Measurements from ENCODE around the gene VAPB. TPM values are rescaled to one million over a fixed set of nuclear protein-coding genes. Genes with fewer than 3 reads are reported as not detected.

Gene VAPB
- polyA plus RNA-seq, 2 donors = 19.7 to 20.2 TPM

- no peaks in the 10 kb centered on the region for H3K36me3 ChIP-seq (ENCODE audit: control insufficient read depth in 2 of 2, insufficient read depth in 2 of 2, low read length in 1 of 2)
- H3K9me3 ChIP-seq (ENCODE audit: control insufficient read depth in 2 of 2, insufficient read depth in 1 of 2, low read depth in 1 of 2, low read length in 1 of 2) = peaks cover 3 to 5% of the 10 kb centered on the region in 2 donors
- 76 to 84% methylated on average over 5 of the region's 5 CpGs for WGBS, 2 donors
- H3K27me3 ChIP-seq (ENCODE audit: control insufficient read depth in 1 of 2, insufficient read depth in 2 of 2, low read length in 2 of 2) = no peaks in the 10 kb centered on the region
- H3K4me3 ChIP-seq (ENCODE audit: low read depth in 1 of 2, low read length in 2 of 2) = no peak overlapping the region
- H3K27ac ChIP-seq (ENCODE audit: low read depth in 2 of 2, low read length in 1 of 2) = no peak overlapping the region
- no peaks in the 10 kb centered on the region for H3K4me1 ChIP-seq (ENCODE audit: control insufficient read depth in 2 of 2, insufficient read depth in 2 of 2, low read length in 1 of 2)
These were observed 94.0 kb downstream of the VAPB start for GRCh38 chr20:58483051-58483450.

DNA sequence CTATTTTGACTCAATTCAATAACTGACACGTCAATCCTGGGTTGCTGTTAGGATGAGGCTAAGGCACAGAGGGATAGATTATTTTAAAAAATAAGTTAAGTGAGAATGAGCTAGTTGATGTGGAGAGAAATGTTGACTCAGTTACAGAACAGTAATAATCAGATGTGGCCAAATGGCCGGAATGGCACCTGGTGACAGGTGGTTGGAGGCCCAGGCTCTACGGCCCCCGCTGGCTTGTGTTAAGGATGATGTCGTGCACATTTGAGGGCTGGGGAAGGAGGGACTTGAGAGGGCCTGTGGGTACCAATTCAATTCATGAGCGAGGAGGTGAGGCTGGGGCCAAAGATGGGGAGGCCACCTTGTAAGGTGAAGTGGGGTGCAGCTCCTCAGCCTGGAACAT is 94.4 kb downstream of the VAPB start:
- H3K4me3 ChIP-seq (ENCODE audit: low read depth in 1 of 2, low read length in 2 of 2) = no peak overlapping the region
- no peaks in the 10 kb centered on the region for H3K4me1 ChIP-seq (ENCODE audit: control insufficient read depth in 2 of 2, insufficient read depth in 2 of 2, low read length in 1 of 2)
- H3K27ac ChIP-seq (ENCODE audit: low read depth in 2 of 2, low read length in 1 of 2) = no peak overlapping the region
- peaks cover 2 to 3% of the 10 kb centered on the region in 2 donors for H3K9me3 ChIP-seq (ENCODE audit: control insufficient read depth in 2 of 2, insufficient read depth in 1 of 2, low read depth in 1 of 2, low read length in 1 of 2)
- no peaks in the 10 kb centered on the region for H3K36me3 ChIP-seq (ENCODE audit: control insufficient read depth in 2 of 2, insufficient read depth in 2 of 2, low read length in 1 of 2)
- 91 to 92% methylated on average over 6 of the region's 6 CpGs for WGBS, 2 donors
- no peaks in the 10 kb centered on the region for H3K27me3 ChIP-seq (ENCODE audit: control insufficient read depth in 1 of 2, insufficient read depth in 2 of 2, low read length in 2 of 2)

- 71 to 72% methylated on average over 3 of the region's 3 CpGs for WGBS, 2 donors
- H3K27ac ChIP-seq (ENCODE audit: low read depth in 2 of 2, low read length in 1 of 2) = no peak overlapping the region
- no peaks in the 10 kb centered on the region for H3K36me3 ChIP-seq (ENCODE audit: control insufficient read depth in 2 of 2, insufficient read depth in 2 of 2, low read length in 1 of 2)
- peaks cover 0 to 3% of the 10 kb centered on the region in 2 donors for H3K9me3 ChIP-seq (ENCODE audit: control insufficient read depth in 2 of 2, insufficient read depth in 1 of 2, low read depth in 1 of 2, low read length in 1 of 2)
- no peak overlapping the region for H3K4me3 ChIP-seq (ENCODE audit: low read depth in 1 of 2, low read length in 2 of 2)
- no peaks in the 10 kb centered on the region for H3K27me3 ChIP-seq (ENCODE audit: control insufficient read depth in 1 of 2, insufficient read depth in 2 of 2, low read length in 2 of 2)
- no peaks in the 10 kb centered on the region for H3K4me1 ChIP-seq (ENCODE audit: control insufficient read depth in 2 of 2, insufficient read depth in 2 of 2, low read length in 1 of 2)
These were observed 96.4 kb downstream of the VAPB start for GRCh38 chr20:58485393-58485792.

DNA sequence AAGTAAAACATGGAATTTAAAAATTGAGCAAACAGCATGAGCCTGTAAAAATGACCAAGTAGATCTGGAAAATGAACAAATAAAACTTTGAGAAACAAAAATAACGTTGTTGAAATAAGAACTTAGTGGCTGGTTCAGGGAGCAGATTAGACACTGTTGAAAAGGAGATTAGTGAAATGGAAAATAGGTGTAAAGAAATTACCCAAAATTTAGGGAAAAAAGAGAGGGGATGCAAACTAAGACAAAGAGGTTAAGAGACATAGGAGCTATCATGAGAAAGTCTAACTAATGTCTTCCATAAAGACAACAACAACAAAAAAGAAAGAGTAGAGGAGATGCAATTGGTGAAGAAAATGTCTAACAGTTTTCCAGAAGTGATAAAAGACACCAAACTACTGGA is 97.2 kb downstream of the VAPB start:
- H3K4me1 ChIP-seq (ENCODE audit: control insufficient read depth in 2 of 2, insufficient read depth in 2 of 2, low read length in 1 of 2) = no peaks in the 10 kb centered on the region
- H3K27ac ChIP-seq (ENCODE audit: low read depth in 2 of 2, low read length in 1 of 2) = no peak overlapping the region
- no peaks in the 10 kb centered on the region for H3K27me3 ChIP-seq (ENCODE audit: control insufficient read depth in 1 of 2, insufficient read depth in 2 of 2, low read length in 2 of 2)
- H3K9me3 ChIP-seq (ENCODE audit: control insufficient read depth in 2 of 2, insufficient read depth in 1 of 2, low read depth in 1 of 2, low read length in 1 of 2) = peaks cover 0 to 3% of the 10 kb centered on the region in 2 donors
- WGBS, 2 donors = 29 to 35% methylated on average over 1 of the region's 1 CpG
- no peaks in the 10 kb centered on the region for H3K36me3 ChIP-seq (ENCODE audit: control insufficient read depth in 2 of 2, insufficient read depth in 2 of 2, low read length in 1 of 2)
- H3K4me3 ChIP-seq (ENCODE audit: low read depth in 1 of 2, low read length in 2 of 2) = no peak overlapping the region

- H3K27me3 ChIP-seq (ENCODE audit: control insufficient read depth in 1 of 2, insufficient read depth in 2 of 2, low read length in 2 of 2) = no peaks in the 10 kb centered on the region
- H3K36me3 ChIP-seq (ENCODE audit: control insufficient read depth in 2 of 2, insufficient read depth in 2 of 2, low read length in 1 of 2) = no peaks in the 10 kb centered on the region
- WGBS, 2 donors = 78 to 81% methylated on average over 7 of the region's 7 CpGs
- no peaks in the 10 kb centered on the region for H3K4me1 ChIP-seq (ENCODE audit: control insufficient read depth in 2 of 2, insufficient read depth in 2 of 2, low read length in 1 of 2)
- no peaks in the 10 kb centered on the region for H3K9me3 ChIP-seq (ENCODE audit: control insufficient read depth in 2 of 2, insufficient read depth in 1 of 2, low read depth in 1 of 2, low read length in 1 of 2)
- H3K4me3 ChIP-seq (ENCODE audit: low read depth in 1 of 2, low read length in 2 of 2) = no peak overlapping the region
- no peak overlapping the region for H3K27ac ChIP-seq (ENCODE audit: low read depth in 2 of 2, low read length in 1 of 2)
These were observed 103.2 kb downstream of the VAPB start for GRCh38 chr20:58492074-58492718.

GRCh38 chr20:58492795-58493524 is 103.9 kb downstream of the VAPB start:
- H3K4me1 ChIP-seq (ENCODE audit: control insufficient read depth in 2 of 2, insufficient read depth in 2 of 2, low read length in 1 of 2) = no peaks in the 10 kb centered on the region
- 79 to 82% methylated on average over 4 of the region's 4 CpGs for WGBS, 2 donors
- H3K9me3 ChIP-seq (ENCODE audit: control insufficient read depth in 2 of 2, insufficient read depth in 1 of 2, low read depth in 1 of 2, low read length in 1 of 2) = no peaks in the 10 kb centered on the region
- no peaks in the 10 kb centered on the region for H3K36me3 ChIP-seq (ENCODE audit: control insufficient read depth in 2 of 2, insufficient read depth in 2 of 2, low read length in 1 of 2)
- H3K27me3 ChIP-seq (ENCODE audit: control insufficient read depth in 1 of 2, insufficient read depth in 2 of 2, low read length in 2 of 2) = no peaks in the 10 kb centered on the region
- no peak overlapping the region for H3K4me3 ChIP-seq (ENCODE audit: low read depth in 1 of 2, low read length in 2 of 2)
- H3K27ac ChIP-seq (ENCODE audit: low read depth in 2 of 2, low read length in 1 of 2) = no peak overlapping the region

DNA sequence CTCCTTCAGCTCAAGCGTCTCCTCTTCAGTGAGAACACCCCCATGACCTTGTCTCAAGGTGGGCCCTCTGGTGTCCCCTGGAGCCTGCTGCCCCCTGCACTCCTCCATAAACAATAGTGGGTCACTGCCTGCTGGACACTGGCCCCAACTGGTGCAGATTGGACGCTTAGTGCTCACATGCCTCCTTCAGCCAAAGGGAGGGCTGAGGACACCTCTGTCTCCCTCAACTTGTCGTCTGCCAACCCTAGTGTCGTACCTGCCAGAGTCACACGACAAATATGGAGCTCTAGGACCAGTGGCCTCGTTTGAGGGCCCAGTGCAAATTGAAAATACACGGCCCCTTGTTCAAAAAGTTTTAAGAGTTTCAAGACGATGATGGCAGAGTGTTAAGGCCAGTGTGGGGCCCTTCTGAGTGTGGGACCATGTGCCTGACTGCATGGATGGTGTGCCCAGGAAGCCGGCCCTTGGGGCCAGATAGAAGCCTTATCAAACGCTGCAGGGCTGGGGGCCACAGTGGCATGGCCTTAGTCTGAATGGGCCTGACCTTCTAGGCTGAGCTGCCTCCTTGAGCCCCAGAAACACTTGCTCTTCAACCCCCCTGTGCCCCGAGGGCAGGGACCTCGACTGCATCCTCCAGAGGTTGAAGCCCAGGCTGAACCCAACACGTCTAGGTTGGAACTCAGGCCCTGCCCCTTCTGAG is 106.0 kb downstream of the VAPB start:
- H3K4me1 ChIP-seq (ENCODE audit: control insufficient read depth in 2 of 2, insufficient read depth in 2 of 2, low read length in 1 of 2) = no peaks in the 10 kb centered on the region
- no peaks in the 10 kb centered on the region for H3K36me3 ChIP-seq (ENCODE audit: control insufficient read depth in 2 of 2, insufficient read depth in 2 of 2, low read length in 1 of 2)
- 87% methylated on average over 13 of the region's 13 CpGs for WGBS, 2 donors
- H3K27me3 ChIP-seq (ENCODE audit: control insufficient read depth in 1 of 2, insufficient read depth in 2 of 2, low read length in 2 of 2) = no peaks in the 10 kb centered on the region
- peaks cover 0 to 2% of the 10 kb centered on the region in 2 donors for H3K9me3 ChIP-seq (ENCODE audit: control insufficient read depth in 2 of 2, insufficient read depth in 1 of 2, low read depth in 1 of 2, low read length in 1 of 2)
- H3K27ac ChIP-seq (ENCODE audit: low read depth in 2 of 2, low read length in 1 of 2) = no peak overlapping the region
- no peak overlapping the region for H3K4me3 ChIP-seq (ENCODE audit: low read depth in 1 of 2, low read length in 2 of 2)

- Histone ChIP-seq H3K4me3 (ENCODE audit: low read depth in 1 of 2, low read length in 2 of 2) (no peak overlapping the region), H3K4me1 (ENCODE audit: control insufficient read depth in 2 of 2, insufficient read depth in 2 of 2, low read length in 1 of 2) (no peaks in the 10 kb centered on the region), H3K36me3 (ENCODE audit: control insufficient read depth in 2 of 2, insufficient read depth in 2 of 2, low read length in 1 of 2) (no peaks in the 10 kb centered on the region), H3K27ac (ENCODE audit: low read depth in 2 of 2, low read length in 1 of 2) (no peak overlapping the region), H3K27me3 (ENCODE audit: control insufficient read depth in 1 of 2, insufficient read depth in 2 of 2, low read length in 2 of 2) (no peaks in the 10 kb centered on the region), H3K9me3 (ENCODE audit: control insufficient read depth in 2 of 2, insufficient read depth in 1 of 2, low read depth in 1 of 2, low read length in 1 of 2) (peaks cover 0 to 2% of the 10 kb centered on the region in 2 donors)
- WGBS, 2 donors = 92 to 93% methylated on average over 15 of the region's 15 CpGs
These were observed 106.8 kb downstream of the VAPB start for GRCh38 chr20:58495623-58496428.

DNA sequence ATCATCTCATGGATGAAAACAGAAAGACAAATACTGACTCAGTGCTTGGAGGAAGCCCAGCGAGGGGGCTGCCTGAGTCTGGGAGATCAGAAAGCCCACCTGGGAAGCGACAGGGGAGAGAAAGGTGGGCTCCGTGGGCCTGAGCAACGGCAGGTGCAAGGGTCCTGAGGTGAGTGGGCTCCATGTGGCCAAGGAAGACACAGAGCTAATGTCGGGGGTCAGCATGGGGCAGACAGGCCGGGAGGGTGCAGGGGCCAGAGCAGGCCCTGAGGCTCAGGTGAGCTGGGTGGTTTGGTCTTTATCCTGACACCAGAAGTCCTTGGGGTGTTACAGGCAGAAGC is 107.4 kb downstream of the VAPB start:
- H3K27me3 ChIP-seq (ENCODE audit: control insufficient read depth in 1 of 2, insufficient read depth in 2 of 2, low read length in 2 of 2) = no peaks in the 10 kb centered on the region
- WGBS, 2 donors = 91 to 94% methylated on average over 6 of the region's 6 CpGs
- H3K4me3 ChIP-seq (ENCODE audit: low read depth in 1 of 2, low read length in 2 of 2) = no peak overlapping the region
- no peaks in the 10 kb centered on the region for H3K36me3 ChIP-seq (ENCODE audit: control insufficient read depth in 2 of 2, insufficient read depth in 2 of 2, low read length in 1 of 2)
- H3K27ac ChIP-seq (ENCODE audit: low read depth in 2 of 2, low read length in 1 of 2) = no peak overlapping the region
- H3K4me1 ChIP-seq (ENCODE audit: control insufficient read depth in 2 of 2, insufficient read depth in 2 of 2, low read length in 1 of 2) = no peaks in the 10 kb centered on the region
- H3K9me3 ChIP-seq (ENCODE audit: control insufficient read depth in 2 of 2, insufficient read depth in 1 of 2, low read depth in 1 of 2, low read length in 1 of 2) = peaks cover 0 to 2% of the 10 kb centered on the region in 2 donors

Measured in esophagus (tissue), 2 donors.